Vagina (tissue), 2 donors: ENCODE results near the gene MIS12. TPM values are rescaled to one million over a fixed set of nuclear protein-coding genes. Genes with fewer than 3 reads are reported as not detected.

ENCODE experiments used
- DNase-seq, 2 donors: peaks; one replicate each; pipeline ENCODE4 v3.0.0-alpha.2; 2017; ENCODE audit errors: extremely low spot score in 2 of 2
- H3K27ac ChIP-seq: fragments of 200-600 bp; sonication (generic); one replicate; pipeline ENCODE4 v1.5.1; 2019
- H3K27me3 ChIP-seq: fragments of 200-600 bp; sonication (generic); one replicate; pipeline ENCODE4 v1.5.1; 2019
- H3K36me3 ChIP-seq, 2 donors: fragments of 200-600 bp; sonication (generic); one replicate each; pipeline ENCODE4 v1.5.1; 2017 to 2019
- H3K4me1 ChIP-seq: fragments of 200-600 bp; sonication (generic); one replicate; pipeline ENCODE4 v1.5.1; 2019
- H3K4me3 ChIP-seq, 2 donors: fragments of 200-600 bp; sonication (generic); 1 replicate in 1 of 2; 2 replicates in 1 of 2; pipeline ENCODE4 v1.5.1; 2016 to 2019
- H3K9me3 ChIP-seq: fragments of 200-600 bp; sonication (generic); one replicate; pipeline ENCODE4 v1.5.1; 2019
- POLR2A ChIP-seq, 2 donors: fragments of 450-650 bp; IDR thresholded peaks; one replicate each; pipeline ENCODE4 v1.6.1; 2017; ENCODE audit warnings: antibody characterized with exemption in 2 of 2, mild to moderate bottlenecking in 2 of 2, moderate library complexity in 2 of 2
- POLR2AphosphoS5 ChIP-seq, 2 donors: sonication (generic); formaldehyde crosslinking; IDR thresholded peaks; one replicate each; pipeline ENCODE4 v1.9.0; 2017; ENCODE audit warnings: antibody characterized with exemption in 2 of 2, mild to moderate bottlenecking in 2 of 2, low read depth in 1 of 2; ENCODE audit not compliant: insufficient read depth in 1 of 2
- intact Hi-C: fragments of 100-400 bp; cut with DNase I; formaldehyde crosslinking; loops from one replicate; pipeline ENCODE4 v1.15.1; 2023
- total RNA-seq: library from RNA; depleted of rRNA; stranded (reverse); fragments of >200 nt; gene quantifications from one replicate; pipeline ENCODE4 v1.2.3, GENCODE V29; 2016
- TF ChIP-seq, protein P1 (sequence below), 3 experiments: fragments of 450-650 bp in 2 of 3; fragments of 200-600 bp in 1 of 3; sonication (generic) in 1 of 3; IDR thresholded peaks; one replicate each; pipeline ENCODE4 v1.5.1; 2017 to 2019; ENCODE audit warnings: antibody characterized with exemption in 3 of 3, mild to moderate bottlenecking in 2 of 3, moderate library complexity in 2 of 3

Gene MIS12
- total RNA-seq, 1 donor from 2014 or later: 9.3 TPM

DNA sequence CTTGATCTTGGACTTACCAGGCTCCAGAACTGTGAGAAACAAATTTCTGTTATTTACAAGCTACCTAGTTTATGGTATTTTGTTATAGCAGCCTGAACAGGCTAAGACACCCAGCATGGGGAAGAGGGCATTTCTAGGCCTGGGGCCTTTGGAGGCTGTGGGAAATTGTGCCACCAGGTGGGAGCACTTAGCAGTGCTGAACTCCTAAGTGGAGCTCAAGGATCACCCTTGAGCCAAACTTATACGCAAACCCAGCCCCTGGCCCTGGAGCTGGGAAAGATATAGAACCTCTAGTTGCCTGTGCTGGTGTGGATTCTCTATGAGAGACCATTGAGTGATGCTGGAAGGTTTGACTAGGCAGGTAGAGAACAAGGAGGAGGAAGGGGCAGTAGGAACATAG is 36.1 kb downstream of the MIS12 start:
- Histone ChIP-seq H3K36me3 (peaks cover 0 to 44% of the 10 kb centered on the region in 2 donors), H3K27ac (no peak overlapping the region), H3K4me1 (peaks cover 6% of the 10 kb centered on the region), H3K4me3 (no peak overlapping the region), H3K9me3 (no peaks in the 10 kb centered on the region), H3K27me3 (no peaks in the 10 kb centered on the region)
- intact Hi-C loops: no loop called here
- TF ChIP-seq, protein P1, sequence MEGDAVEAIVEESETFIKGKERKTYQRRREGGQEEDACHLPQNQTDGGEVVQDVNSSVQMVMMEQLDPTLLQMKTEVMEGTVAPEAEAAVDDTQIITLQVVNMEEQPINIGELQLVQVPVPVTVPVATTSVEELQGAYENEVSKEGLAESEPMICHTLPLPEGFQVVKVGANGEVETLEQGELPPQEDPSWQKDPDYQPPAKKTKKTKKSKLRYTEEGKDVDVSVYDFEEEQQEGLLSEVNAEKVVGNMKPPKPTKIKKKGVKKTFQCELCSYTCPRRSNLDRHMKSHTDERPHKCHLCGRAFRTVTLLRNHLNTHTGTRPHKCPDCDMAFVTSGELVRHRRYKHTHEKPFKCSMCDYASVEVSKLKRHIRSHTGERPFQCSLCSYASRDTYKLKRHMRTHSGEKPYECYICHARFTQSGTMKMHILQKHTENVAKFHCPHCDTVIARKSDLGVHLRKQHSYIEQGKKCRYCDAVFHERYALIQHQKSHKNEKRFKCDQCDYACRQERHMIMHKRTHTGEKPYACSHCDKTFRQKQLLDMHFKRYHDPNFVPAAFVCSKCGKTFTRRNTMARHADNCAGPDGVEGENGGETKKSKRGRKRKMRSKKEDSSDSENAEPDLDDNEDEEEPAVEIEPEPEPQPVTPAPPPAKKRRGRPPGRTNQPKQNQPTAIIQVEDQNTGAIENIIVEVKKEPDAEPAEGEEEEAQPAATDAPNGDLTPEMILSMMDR (IDR thresholded peaks at IDR 0.05): no peak
- TF ChIP-seq POLR2A (IDR thresholded peaks at IDR 0.05) (no peak), POLR2AphosphoS5 (IDR thresholded peaks at IDR 0.05; ENCODE audit: insufficient read depth in 1 of 2, low read depth in 1 of 2) (no peak)
- no peak for DNase-seq

DNA sequence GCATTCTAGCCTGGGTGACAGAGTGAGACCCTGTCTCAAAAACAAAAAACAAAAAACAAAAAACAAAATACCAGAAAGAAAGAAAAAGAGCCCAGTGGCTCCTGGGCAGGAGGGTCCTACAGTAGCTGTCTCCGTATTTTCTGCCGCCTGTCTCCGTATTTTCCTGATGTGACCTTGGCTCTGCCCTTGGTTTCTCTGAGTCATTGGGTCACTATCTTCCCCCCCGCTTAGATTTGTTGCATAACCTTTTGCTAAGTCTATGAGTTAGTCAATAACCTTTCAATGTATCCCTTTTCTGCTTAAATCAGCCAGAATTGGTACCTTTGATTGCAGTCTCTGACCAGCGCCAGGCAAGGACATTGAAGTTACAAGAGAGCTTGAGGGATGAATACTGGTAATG is 36.9 kb downstream of the MIS12 start:
- intact Hi-C loops: no loop called here
- no peaks in the 10 kb centered on the region for H3K9me3 ChIP-seq
- H3K4me3 ChIP-seq: no peak overlapping the region
- H3K4me1 ChIP-seq: peaks cover 9% of the 10 kb centered on the region
- no peak overlapping the region for H3K27ac ChIP-seq
- peaks cover 0 to 48% of the 10 kb centered on the region in 2 donors for H3K36me3 ChIP-seq
- no peak for DNase-seq
- no peaks in the 10 kb centered on the region for H3K27me3 ChIP-seq
- TF ChIP-seq, protein P1 (IDR thresholded peaks at IDR 0.05): no peak
- no peak for TF ChIP-seq POLR2AphosphoS5 (IDR thresholded peaks at IDR 0.05; ENCODE audit: insufficient read depth in 1 of 2, low read depth in 1 of 2)
- no peak for TF ChIP-seq POLR2A (IDR thresholded peaks at IDR 0.05)

DNA sequence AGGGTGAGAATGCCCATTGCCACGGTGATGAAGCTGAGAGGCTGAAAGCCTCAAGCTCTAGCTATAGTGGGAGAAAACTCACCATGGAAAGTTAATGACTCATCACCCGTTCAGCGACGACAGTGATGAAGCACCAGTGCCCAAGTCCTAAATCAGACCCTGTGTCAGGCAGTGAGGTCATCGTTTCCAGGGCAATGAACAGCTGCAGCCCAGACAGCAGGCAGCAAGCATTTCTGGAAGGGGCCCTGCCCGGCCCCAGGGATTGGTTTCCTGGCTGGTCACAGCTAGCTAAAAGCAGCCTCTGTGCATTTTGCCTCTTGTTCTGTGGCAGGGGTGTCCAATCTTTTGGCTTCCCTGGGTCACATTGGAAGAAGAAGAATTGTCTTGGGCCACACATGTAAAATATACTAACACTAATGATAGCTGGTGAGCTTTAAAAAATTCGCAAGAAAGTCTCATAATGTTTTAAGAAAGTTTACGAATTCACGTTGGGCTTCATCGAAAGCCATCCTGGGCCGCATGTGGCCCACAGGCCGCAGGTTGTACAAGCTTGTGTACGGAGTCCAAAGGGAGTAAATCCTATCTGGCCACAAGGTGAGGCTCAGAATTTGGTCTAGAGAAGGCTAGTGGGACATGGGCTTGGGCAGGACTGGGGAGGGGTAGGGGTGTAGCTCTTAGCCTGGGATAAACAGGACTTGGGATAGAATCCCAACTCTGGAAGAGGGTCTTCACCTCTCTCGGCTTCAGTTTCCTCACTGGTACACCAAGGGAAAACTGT is 40.6 kb downstream of the MIS12 start:
- intact Hi-C loops: no loop called here
- TF ChIP-seq POLR2A (IDR thresholded peaks at IDR 0.05): no peak
- peak; percentile 66 to 77 for TF ChIP-seq POLR2AphosphoS5 (IDR thresholded peaks at IDR 0.05; ENCODE audit: insufficient read depth in 1 of 2, low read depth in 1 of 2)
- no peak for DNase-seq
- H3K4me1 ChIP-seq: peaks cover 9% of the 10 kb centered on the region
- H3K27ac ChIP-seq: peak overlapping the region; percentile 89
- H3K36me3 ChIP-seq: peaks cover 0 to 56% of the 10 kb centered on the region in 2 donors
- no peaks in the 10 kb centered on the region for H3K27me3 ChIP-seq
- H3K4me3 ChIP-seq: no peak overlapping the region
- no peaks in the 10 kb centered on the region for H3K9me3 ChIP-seq

DNA sequence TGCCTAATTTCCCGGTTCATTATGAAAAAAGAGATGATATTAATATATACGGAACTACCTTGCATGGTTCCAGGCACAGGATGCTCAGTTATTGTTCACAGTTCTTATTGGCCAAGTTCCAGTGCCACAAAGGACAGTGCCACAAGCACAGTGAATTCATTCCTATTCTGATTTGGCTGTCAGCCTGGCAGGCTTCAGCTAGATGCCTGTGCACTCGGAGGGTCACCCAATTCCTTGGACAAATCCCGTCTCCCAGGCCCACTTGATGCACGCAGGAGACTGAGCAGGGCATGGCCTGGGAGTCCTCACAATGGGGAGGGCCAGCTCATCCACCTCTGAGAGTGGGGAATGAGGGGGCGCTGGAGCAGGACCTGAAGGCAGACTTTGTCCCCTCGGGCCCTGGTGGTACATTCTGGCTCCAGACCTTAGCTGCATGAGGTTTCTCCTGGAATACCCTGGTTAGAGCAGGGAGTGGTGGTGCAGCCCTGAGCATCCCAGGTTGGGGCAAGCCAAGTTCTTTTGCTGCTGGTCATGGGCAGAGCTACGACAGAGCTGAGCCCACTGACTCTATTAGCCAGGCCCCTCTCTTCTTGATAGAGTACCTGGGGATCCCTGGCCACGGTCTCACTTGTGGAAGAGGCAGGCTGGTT is 41.4 kb downstream of the MIS12 start:
- Histone ChIP-seq H3K9me3 (no peaks in the 10 kb centered on the region), H3K4me3 (no peak overlapping the region), H3K27me3 (no peaks in the 10 kb centered on the region), H3K27ac (peak overlapping the region; percentile 89), H3K4me1 (peaks cover 9% of the 10 kb centered on the region), H3K36me3 (peaks cover 0 to 63% of the 10 kb centered on the region in 2 donors)
- TF ChIP-seq POLR2AphosphoS5 (IDR thresholded peaks at IDR 0.05; ENCODE audit: insufficient read depth in 1 of 2, low read depth in 1 of 2): no peak
- TF ChIP-seq POLR2A (IDR thresholded peaks at IDR 0.05): no peak
- TF ChIP-seq, protein P1 (IDR thresholded peaks at IDR 0.05): no peak
- DNase-seq: no peak
- intact Hi-C loops: no loop called here

DNA sequence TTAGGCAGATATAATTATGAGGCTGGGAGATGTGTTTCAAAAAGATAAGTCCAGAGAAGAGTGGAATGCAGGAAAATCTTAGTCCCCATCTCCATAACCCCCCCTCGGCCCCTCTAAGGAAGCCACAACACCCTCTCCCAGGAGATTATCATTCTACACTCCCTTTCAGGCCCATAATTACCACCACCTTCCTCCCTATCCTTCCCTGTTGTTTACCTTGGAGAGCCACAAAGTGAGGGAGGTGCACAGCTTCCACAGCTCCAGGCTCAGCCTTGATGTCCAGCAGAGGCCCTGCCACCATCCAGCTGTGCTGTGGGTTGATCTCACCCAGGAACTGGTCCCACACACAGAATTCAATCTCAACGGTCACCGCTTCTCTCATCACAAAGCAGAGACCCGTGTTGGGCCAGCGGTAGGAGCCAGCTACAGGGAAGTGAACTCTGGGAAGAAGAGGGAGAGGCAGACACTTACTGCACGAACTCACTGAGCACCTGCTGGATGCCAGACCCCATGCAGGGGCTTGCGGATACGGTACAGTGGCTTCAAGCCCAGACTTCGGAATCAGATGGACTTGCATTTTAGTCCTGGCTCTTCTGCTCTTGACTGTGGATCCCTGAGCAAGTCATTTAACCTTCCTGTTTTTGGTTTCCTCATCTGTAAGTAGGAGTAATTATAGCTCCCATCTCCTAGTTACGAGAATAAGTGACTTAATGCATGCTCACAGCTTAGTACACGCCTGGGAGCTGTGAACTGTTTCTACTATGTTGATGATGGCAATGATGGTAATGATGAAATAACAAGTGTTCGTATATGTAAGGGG is 44.1 kb downstream of the MIS12 start:
- intact Hi-C loops: no loop called here
- TF ChIP-seq, protein P1 (IDR thresholded peaks at IDR 0.05): no peak
- TF ChIP-seq POLR2A (IDR thresholded peaks at IDR 0.05) (no peak), POLR2AphosphoS5 (IDR thresholded peaks at IDR 0.05; ENCODE audit: insufficient read depth in 1 of 2, low read depth in 1 of 2) (no peak)
- no peak for DNase-seq
- Histone ChIP-seq H3K4me3 (no peak overlapping the region), H3K36me3 (peaks cover 0 to 76% of the 10 kb centered on the region in 2 donors), H3K27ac (no peak overlapping the region), H3K4me1 (peaks cover 9% of the 10 kb centered on the region), H3K9me3 (no peaks in the 10 kb centered on the region), H3K27me3 (no peaks in the 10 kb centered on the region)
